ENCODE results near the gene TMEM123.

The TMEM123 gene

DNA sequence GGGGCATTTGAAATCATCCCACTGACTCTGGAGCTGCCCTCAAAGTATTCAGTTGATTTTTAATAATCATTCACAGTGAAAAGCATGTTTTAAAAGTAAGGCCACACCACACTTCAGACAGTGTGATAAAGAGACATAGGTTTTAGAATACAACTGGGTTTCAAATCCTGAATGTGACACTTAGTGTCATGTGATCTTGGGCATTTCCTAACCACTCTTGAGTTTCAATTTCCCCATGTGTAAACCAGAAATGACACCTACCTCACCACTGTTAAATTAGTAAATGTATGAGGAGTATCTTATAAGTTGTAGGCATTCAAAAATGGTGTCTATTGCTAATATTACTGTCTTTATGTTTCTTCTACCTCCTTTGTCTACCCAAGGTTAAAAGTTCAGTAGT is 5.4 kb downstream of the TMEM123 start:
- no peak for TF ChIP-seq CTCF (IDR thresholded peaks at IDR 0.05)

DNA sequence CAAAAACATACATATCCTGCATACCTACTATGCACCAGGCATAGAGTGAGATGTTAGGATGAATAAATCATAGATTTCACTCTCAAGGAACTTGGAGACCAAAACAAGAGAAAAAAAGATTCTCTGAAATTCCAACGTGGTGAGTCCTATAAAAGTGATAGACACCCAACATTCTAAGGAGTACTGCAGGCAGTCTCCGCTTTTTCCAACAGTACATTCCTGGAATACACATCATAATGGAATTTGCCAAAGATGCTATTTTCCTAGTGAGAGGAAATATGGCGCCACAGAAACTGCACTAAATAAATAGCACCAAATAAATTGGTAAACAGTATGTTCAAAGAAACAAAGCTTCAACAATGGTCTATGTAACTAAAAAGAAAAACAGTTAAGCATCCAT is 6.0 kb downstream of the TMEM123 start:
- no peak for TF ChIP-seq CTCF (IDR thresholded peaks at IDR 0.05)

DNA sequence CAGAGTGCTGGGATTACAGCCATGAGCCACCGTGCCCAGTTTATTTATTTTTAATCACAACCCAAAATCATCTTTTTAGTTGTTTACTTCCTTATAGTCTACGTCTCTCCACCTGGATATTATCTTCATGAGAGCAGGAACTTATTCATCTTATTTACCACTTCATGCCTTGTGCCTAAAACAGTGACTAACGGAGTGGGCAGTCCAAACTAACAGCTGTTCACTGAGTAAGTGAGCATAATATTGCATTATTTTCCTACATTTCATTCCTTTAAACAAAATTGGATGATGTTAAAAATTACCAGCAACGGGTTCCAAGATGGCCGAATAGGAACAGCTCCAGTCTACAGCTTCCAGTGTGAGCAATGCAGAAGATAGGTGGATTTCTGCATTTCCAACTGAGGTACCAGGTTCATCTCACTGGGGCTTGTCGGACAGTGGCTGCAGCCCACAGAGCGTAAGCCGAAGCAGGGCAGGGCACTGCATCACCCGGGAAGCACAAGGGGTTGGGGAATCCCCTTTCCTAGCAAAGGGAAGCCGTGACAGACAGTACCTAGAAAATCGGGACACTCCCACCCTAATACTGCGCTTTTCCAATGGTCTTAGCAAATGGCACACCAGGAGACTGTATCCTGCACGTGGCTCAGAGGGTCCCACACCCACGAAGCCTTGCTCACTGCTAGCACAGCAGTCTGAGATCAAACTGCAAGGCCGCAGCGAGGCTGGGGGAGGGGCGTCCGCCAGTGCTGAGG is 14.1 kb downstream of the TMEM123 start:
- TF ChIP-seq CTCF (IDR thresholded peaks at IDR 0.05): no peak

- TF ChIP-seq CTCF (IDR thresholded peaks at IDR 0.05): no peak
These were observed 14.8 kb downstream of the TMEM123 start for GRCh38 chr11:102437727-102438126.

- no peak for TF ChIP-seq CTCF (IDR thresholded peaks at IDR 0.05)
These were observed 15.6 kb downstream of the TMEM123 start for GRCh38 chr11:102436976-102437375.

GRCh38 chr11:102436561-102436960 is 16.0 kb downstream of the TMEM123 start:
- no peak for TF ChIP-seq CTCF (IDR thresholded peaks at IDR 0.05)

GRCh38 chr11:102435688-102436087 is 16.9 kb downstream of the TMEM123 start:
- TF ChIP-seq CTCF (IDR thresholded peaks at IDR 0.05): no peak

- no peak for TF ChIP-seq CTCF (IDR thresholded peaks at IDR 0.05)
These were observed 21.2 kb downstream of the TMEM123 start for GRCh38 chr11:102431404-102431803.

Data from LNCAP (cell line).